Pancreas (tissue), 10 donors: ENCODE data around the gene FXYD3. TPM values are rescaled to one million over a fixed set of nuclear protein-coding genes. Genes with fewer than 3 reads are reported as not detected.

Source experiments
- ATAC-seq, 4 donors: fragments of 200-7000 bp; cut with Tn5 transposase; one replicate each; pipeline versions ENCODE4 v1.8.0 to v1.9.1; 2020; ENCODE audit warnings: mild to moderate bottlenecking in 4 of 4, moderate library complexity in 4 of 4
- DNase-seq, 6 donors: peaks; one replicate each; pipeline ENCODE4 v3.0.0-alpha.2; 2020
- FAIRE-seq: peaks from 2 replicates; lab custom pipeline; 2012; peaks lifted over from hg19 to GRCh38; lab: Jason Lieb, UNC
- H3K27ac ChIP-seq, 4 donors: fragments of 200-600 bp; sonication (generic); 1 replicate in 3 of 4; 2 replicates in 1 of 4; pipeline versions ENCODE4 v1.5.0 to v1.8.0; 2020
- H3K27me3 ChIP-seq, 4 donors: fragments of 200-600 bp; one replicate each; pipeline ENCODE4 v1.8.0; 2021
- H3K36me3 ChIP-seq, 3 donors: fragments of 200-600 bp; sonication (generic) in 1 of 3; one replicate each; pipeline versions ENCODE4 v1.5.0 to v1.8.0; 2020 to 2021
- H3K4me1 ChIP-seq, 3 donors: fragments of 200-600 bp; one replicate each; pipeline ENCODE4 v1.8.0; 2021
- H3K4me3 ChIP-seq, 4 donors: fragments of 200-600 bp; sonication (generic) in 2 of 4; one replicate each; pipeline versions ENCODE4 v1.5.0 to v1.8.0; 2020 to 2021
- H3K9me3 ChIP-seq, 4 donors: fragments of 200-600 bp; one replicate each; pipeline ENCODE4 v1.8.0; 2021
- CTCF ChIP-seq, 4 donors: fragments of 200-600 bp; sonication (generic) in 3 of 4; IDR thresholded peaks; one replicate each; pipeline versions ENCODE4 v1.5.0 to v1.8.0; 2021; ENCODE audit warnings: antibody characterized with exemption in 4 of 4
- WGBS, 2 donors: extraction: QIAGEN DNeasy Blood & Tissue Kit; methylation state at CpG; one replicate each; pipeline ENCODE4 v1.1.7; 2013; 5-methylcytosine and 5-hydroxymethylcytosine counted together
- intact Hi-C, 3 donors: fragments of 100-400 bp; cut with DNase I; formaldehyde crosslinking; loops; one replicate each; pipeline versions ENCODE4 v1.11.1 to v1.14.2; 2022
- polyA plus RNA-seq, 2 donors: library from polyadenylated mRNA; stranded (reverse); fragments of 200-250 nt; gene quantifications; one replicate each; pipeline ENCODE4 v1.2.3, GENCODE V29; 2013
- total RNA-seq, 6 donors: library from RNA; stranded (reverse); fragmentation: NEBNext Ultra II Directional in 4 of 6; extraction: Animal tissue kit (Norgen Biotek cat#: 25700) in 4 of 6; gene quantifications; one replicate each; pipeline versions ENCODE4 v1.2.1 to v1.2.4, GENCODE V29; 2021 to 2023
- donor health status: healthy with polysubstance abuse.
- donor health status: DM: no; HTN: no; CAD: no; lungs with moderate emphysema.
- donor health status: DM: no; HTN: no; CAD: no.
- donor health status: control.
- donor health status: control.
- donor health status: Bipolar disorder and iron deficiency.
- donor health status: DM: yes; HTN: yes; CAD: no.
- donor health status: DM: no; HTN: no; CAD: no.
- donor health status: DM: no; HTN: no; CAD: no.
- donor health status: DM: yes; HTN: yes; CAD: no.

The FXYD3 gene
- total and polyA plus RNA-seq, 8 donors: 12.2 to 59.1 (median 17.7) TPM

GRCh38 chr19:35156673-35157014 lies 41.0 kb downstream of the FXYD3 start:
- ATAC-seq (no peak), DNase-seq (no peak), FAIRE-seq (no peak)
- WGBS, 2 donors: 64 to 68% methylated on average over 7 of the region's 7 CpGs
- no peak overlapping the region for H3K27ac ChIP-seq
- H3K4me3 ChIP-seq: no peak overlapping the region
- peaks cover 0 to 11% (median 0%) of the 10 kb centered on the region in 4 donors for H3K27me3 ChIP-seq
- intact Hi-C loops: no loop called here
- H3K9me3 ChIP-seq: no peaks in the 10 kb centered on the region
- no peak for TF ChIP-seq CTCF (IDR thresholded peaks at IDR 0.05)
- H3K36me3 ChIP-seq: no peaks in the 10 kb centered on the region
- no peaks in the 10 kb centered on the region for H3K4me1 ChIP-seq

- intact Hi-C loops: no loop called here
- no peak overlapping the region for H3K27ac ChIP-seq
- H3K9me3 ChIP-seq: no peaks in the 10 kb centered on the region
- no peaks in the 10 kb centered on the region for H3K4me1 ChIP-seq
- no peak for TF ChIP-seq CTCF (IDR thresholded peaks at IDR 0.05)
- ATAC-seq: no peak
- no peaks in the 10 kb centered on the region for H3K36me3 ChIP-seq
- no peak for FAIRE-seq
- H3K4me3 ChIP-seq: no peak overlapping the region
- DNase-seq: no peak
- peaks cover 0 to 11% (median 0%) of the 10 kb centered on the region in 4 donors for H3K27me3 ChIP-seq
- 81 to 91% methylated on average over 4 of the region's 4 CpGs for whole genome bisulfite sequencing, 2 donors
Observed at GRCh38 chr19:35157431-35157830, 41.8 kb downstream of the FXYD3 start.

GRCh38 chr19:35159606-35160005 lies 44.0 kb downstream of the FXYD3 start:
- no peak overlapping the region for H3K27ac ChIP-seq
- no peaks in the 10 kb centered on the region for H3K4me1 ChIP-seq
- 61 to 62% methylated on average over 8 of the region's 8 CpGs for WGBS, 2 donors
- peaks cover 0 to 5% (median 0%) of the 10 kb centered on the region in 4 donors for H3K27me3 ChIP-seq
- no peaks in the 10 kb centered on the region for H3K9me3 ChIP-seq
- H3K4me3 ChIP-seq: no peak overlapping the region
- FAIRE-seq (no peak), ATAC-seq (no peak), DNase-seq (no peak)
- no peak for TF ChIP-seq CTCF (IDR thresholded peaks at IDR 0.05)
- no peaks in the 10 kb centered on the region for H3K36me3 ChIP-seq
- intact Hi-C loops: no loop called here

- no peak overlapping the region for H3K4me3 ChIP-seq
- H3K36me3 ChIP-seq: no peaks in the 10 kb centered on the region
- no peaks in the 10 kb centered on the region for H3K9me3 ChIP-seq
- H3K4me1 ChIP-seq: no peaks in the 10 kb centered on the region
- FAIRE-seq: no peak
- no peaks in the 10 kb centered on the region for H3K27me3 ChIP-seq
- intact Hi-C loops: no loop called here
- no peak for DNase-seq
- no peak for ATAC-seq
- 82% methylated on average over 9 of the region's 9 CpGs for WGBS, 2 donors
- TF ChIP-seq CTCF (IDR thresholded peaks at IDR 0.05): no peak
- no peak overlapping the region for H3K27ac ChIP-seq
Observed at GRCh38 chr19:35160629-35161433, 45.2 kb downstream of the FXYD3 start.

- H3K4me3 ChIP-seq: no peak overlapping the region
- TF ChIP-seq CTCF (IDR thresholded peaks at IDR 0.05): no peak
- no peak for ATAC-seq
- H3K27me3 ChIP-seq: no peaks in the 10 kb centered on the region
- no peak for DNase-seq
- no peaks in the 10 kb centered on the region for H3K4me1 ChIP-seq
- no peak overlapping the region for H3K27ac ChIP-seq
- 93 to 95% methylated on average over 2 of the region's 2 CpGs for WGBS, 2 donors
- H3K9me3 ChIP-seq: no peaks in the 10 kb centered on the region
- no peaks in the 10 kb centered on the region for H3K36me3 ChIP-seq
- intact Hi-C loops: no loop called here
- no peak for FAIRE-seq
Observed at GRCh38 chr19:35161434-35161743, 45.8 kb downstream of the FXYD3 start.
